Prostate gland (tissue), 2 donors: Measurements from ENCODE around the gene UMODL1. TPM values are rescaled to one million over a fixed set of nuclear protein-coding genes. Genes with fewer than 3 reads are reported as not detected.

ENCODE experiments used
- DNase-seq: peaks from one replicate; pipeline ENCODE4 v3.0.0-alpha.2; 2019; ENCODE audit warnings: low spot score
- H3K27ac ChIP-seq, 2 donors: fragments of 200-600 bp; sonication (generic); 2 replicates each; pipeline ENCODE4 v1.5.1; 2017 to 2019
- H3K27me3 ChIP-seq: fragments of 200-600 bp; sonication (generic); replicated peaks from 2 replicates; pipeline ENCODE4 v1.5.1; 2019; ENCODE audit not compliant: insufficient read depth
- H3K36me3 ChIP-seq, 2 donors: fragments of 200-600 bp; sonication (generic); 1 replicate in 1 of 2; 2 replicates in 1 of 2; pipeline versions ENCODE4 v1.5.1 to v1.8.1; 2017 to 2019
- H3K4me1 ChIP-seq: fragments of 200-600 bp; sonication (generic); replicated peaks from 2 replicates; pipeline ENCODE4 v1.5.1; 2019
- H3K4me3 ChIP-seq, 2 donors: fragments of 200-600 bp; sonication (generic); 2 replicates each; pipeline ENCODE4 v1.5.1; 2017 to 2019
- H3K9me3 ChIP-seq: fragments of 200-600 bp; sonication (generic); 2 replicates; pipeline ENCODE4 v1.5.1; 2017
- POLR2A ChIP-seq: fragments of 450-650 bp; IDR thresholded peaks from one replicate; pipeline ENCODE4 v1.6.1; 2016; ENCODE audit warnings: antibody characterized with exemption, mild to moderate bottlenecking
- POLR2AphosphoS5 ChIP-seq: sonication (generic); formaldehyde crosslinking; IDR thresholded peaks from one replicate; pipeline ENCODE4 v1.6.1; 2017; ENCODE audit warnings: antibody characterized with exemption
- WGBS: methylation state at CpG from one replicate; pipeline ENCODE4 v1.1.5; 2018; 5-methylcytosine and 5-hydroxymethylcytosine counted together
- intact Hi-C: fragments of 100-400 bp; cut with DNase I; formaldehyde crosslinking; loops from one replicate; pipeline ENCODE4 v1.14.2; 2022
- total RNA-seq, 2 donors: library from RNA; depleted of rRNA; stranded (reverse); fragments of >200 nt; gene quantifications; one replicate each; pipeline ENCODE4 v1.1.0, GENCODE V29; 2016
- TF ChIP-seq, protein P1 (sequence below), 4 experiments: fragments of 200-600 bp in 2 of 4; fragments of 450-650 bp in 2 of 4; sonication (generic) in 2 of 4; IDR thresholded peaks; 1 replicate in 3 of 4; 2 replicates in 1 of 4; pipeline ENCODE4 v1.5.1; 2016 to 2019; ENCODE audit warnings: antibody characterized with exemption in 4 of 4, mild to moderate bottlenecking in 2 of 4, moderate library complexity in 2 of 4

The UMODL1 gene
- total RNA-seq, 2 donors from 2014 or later: 0.14 to 0.57 TPM

DNA sequence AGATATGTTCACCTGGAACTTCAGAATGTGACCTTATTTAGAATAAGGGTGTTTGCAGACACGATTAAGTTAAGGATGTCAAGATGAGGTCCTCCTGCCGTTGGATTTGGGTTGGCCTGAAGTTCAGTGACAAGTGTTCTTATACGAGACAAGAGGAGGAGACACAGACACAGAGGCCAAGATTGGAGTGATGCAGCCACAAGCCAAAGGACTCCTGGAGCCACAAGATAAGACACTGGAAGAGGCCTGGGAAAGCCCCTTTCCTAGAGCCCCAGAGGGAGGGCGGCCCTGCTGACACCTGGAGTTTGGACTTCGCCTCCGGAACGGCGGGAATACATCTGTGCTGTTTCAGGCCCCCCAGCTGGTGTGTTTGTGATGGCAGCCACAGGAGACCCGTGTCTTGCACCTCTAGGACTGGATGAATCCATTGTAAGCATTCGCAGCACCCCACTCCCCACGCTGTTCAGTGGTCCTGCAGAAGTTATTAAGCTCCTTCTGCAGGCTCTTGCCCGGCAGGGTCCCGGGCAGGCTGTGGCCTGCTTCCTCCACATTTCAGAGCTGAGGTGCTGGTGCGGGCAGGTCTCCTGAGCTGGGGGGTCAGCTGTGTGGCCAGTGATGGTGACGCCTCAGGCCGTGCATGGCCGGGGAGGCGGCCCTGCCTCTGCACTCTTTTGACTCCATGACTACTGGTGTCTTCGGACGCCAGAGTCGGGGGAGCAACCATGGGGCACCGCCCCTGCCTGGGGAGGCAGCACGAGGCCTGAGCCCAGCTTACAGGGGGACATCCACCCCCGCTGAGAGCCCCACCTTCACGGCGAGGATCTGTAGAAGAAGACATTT is 34.6 kb downstream of the UMODL1 start:
- intact Hi-C loops: no loop called here
- 91% methylated on average over 26 of the region's 26 CpGs for WGBS
- no peak overlapping the region for H3K27ac ChIP-seq
- H3K9me3 ChIP-seq: no peaks in the 10 kb centered on the region
- H3K4me1 ChIP-seq: no peaks in the 10 kb centered on the region
- no peak overlapping the region for H3K4me3 ChIP-seq
- TF ChIP-seq POLR2AphosphoS5 (no peak), POLR2A (no peak)
- no peaks in the 10 kb centered on the region for H3K27me3 ChIP-seq
- DNase-seq: no peak
- H3K36me3 ChIP-seq: no peaks in the 10 kb centered on the region

DNA sequence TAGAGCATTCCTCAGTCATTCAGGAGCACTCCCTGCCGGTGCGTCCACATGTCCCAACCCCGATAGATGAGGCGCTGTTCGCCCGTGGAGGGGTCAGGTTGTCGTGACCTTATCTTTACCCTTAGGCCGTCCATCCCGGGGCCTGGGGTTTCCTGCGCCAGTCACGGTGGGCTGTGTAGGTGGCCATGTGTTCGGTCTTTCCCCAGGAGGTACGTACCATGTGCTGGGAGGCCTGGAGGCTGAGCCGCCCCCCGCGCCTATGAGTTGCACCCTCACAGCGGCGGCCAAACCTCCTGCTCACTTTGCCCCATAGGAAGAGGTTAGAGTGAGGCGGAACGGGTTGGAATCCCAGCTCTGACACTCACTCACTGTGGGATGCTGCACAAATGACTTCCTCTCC is 35.3 kb downstream of the UMODL1 start:
- 86% methylated on average over 20 of the region's 20 CpGs for WGBS
- intact Hi-C loops: no loop called here
- Histone ChIP-seq H3K27me3 (no peaks in the 10 kb centered on the region), H3K4me1 (no peaks in the 10 kb centered on the region), H3K36me3 (no peaks in the 10 kb centered on the region), H3K27ac (no peak overlapping the region), H3K9me3 (no peaks in the 10 kb centered on the region), H3K4me3 (no peak overlapping the region)
- DNase-seq: no peak
- no peak for TF ChIP-seq POLR2AphosphoS5
- TF ChIP-seq POLR2A: no peak
- TF ChIP-seq, protein P1, sequence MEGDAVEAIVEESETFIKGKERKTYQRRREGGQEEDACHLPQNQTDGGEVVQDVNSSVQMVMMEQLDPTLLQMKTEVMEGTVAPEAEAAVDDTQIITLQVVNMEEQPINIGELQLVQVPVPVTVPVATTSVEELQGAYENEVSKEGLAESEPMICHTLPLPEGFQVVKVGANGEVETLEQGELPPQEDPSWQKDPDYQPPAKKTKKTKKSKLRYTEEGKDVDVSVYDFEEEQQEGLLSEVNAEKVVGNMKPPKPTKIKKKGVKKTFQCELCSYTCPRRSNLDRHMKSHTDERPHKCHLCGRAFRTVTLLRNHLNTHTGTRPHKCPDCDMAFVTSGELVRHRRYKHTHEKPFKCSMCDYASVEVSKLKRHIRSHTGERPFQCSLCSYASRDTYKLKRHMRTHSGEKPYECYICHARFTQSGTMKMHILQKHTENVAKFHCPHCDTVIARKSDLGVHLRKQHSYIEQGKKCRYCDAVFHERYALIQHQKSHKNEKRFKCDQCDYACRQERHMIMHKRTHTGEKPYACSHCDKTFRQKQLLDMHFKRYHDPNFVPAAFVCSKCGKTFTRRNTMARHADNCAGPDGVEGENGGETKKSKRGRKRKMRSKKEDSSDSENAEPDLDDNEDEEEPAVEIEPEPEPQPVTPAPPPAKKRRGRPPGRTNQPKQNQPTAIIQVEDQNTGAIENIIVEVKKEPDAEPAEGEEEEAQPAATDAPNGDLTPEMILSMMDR (IDR thresholded peaks at IDR 0.05): no peak

DNA sequence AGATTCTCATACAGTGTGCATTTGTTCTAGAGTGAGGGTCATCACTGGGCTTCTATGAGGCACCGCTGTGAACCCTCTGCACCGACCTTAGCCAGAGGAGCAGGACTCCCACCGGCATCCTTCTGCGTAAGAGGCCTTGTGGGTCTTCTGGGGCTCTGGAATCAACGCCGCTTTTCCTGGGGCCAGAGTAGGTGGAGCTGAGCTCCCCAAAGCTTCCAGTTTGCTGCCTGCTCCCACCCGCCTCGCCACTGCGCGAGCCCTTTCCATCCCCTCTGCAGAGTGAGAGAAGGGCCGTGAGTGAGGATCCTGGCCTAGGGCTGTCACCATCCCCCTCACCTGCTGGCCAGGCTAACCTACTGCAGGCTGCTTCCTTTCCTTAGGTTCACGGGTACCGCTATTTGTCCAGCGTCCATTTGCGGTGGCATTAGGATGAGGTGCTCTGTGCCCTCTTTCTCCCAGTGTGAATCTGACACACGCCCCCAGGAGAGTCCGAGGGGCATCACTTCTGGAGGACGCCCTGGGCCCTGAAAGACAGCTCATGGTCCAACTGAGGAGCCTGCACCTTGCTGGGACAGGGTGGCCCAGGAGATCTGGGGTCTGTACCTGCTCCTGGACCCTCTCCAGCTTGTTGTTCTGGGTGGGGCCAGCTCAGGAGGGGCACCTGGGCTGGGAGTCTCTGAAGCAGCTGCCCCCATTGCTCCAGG is 36.2 kb downstream of the UMODL1 start:
- Histone ChIP-seq H3K4me3 (no peak overlapping the region), H3K9me3 (no peaks in the 10 kb centered on the region), H3K27me3 (no peaks in the 10 kb centered on the region), H3K27ac (no peak overlapping the region), H3K36me3 (no peaks in the 10 kb centered on the region), H3K4me1 (no peaks in the 10 kb centered on the region)
- WGBS: 91% methylated on average over 18 of the region's 18 CpGs
- no peak for DNase-seq
- intact Hi-C loops: no loop called here
- no peak for TF ChIP-seq POLR2A
- TF ChIP-seq POLR2AphosphoS5: no peak
- TF ChIP-seq, protein P1 (IDR thresholded peaks at IDR 0.05): no peak

DNA sequence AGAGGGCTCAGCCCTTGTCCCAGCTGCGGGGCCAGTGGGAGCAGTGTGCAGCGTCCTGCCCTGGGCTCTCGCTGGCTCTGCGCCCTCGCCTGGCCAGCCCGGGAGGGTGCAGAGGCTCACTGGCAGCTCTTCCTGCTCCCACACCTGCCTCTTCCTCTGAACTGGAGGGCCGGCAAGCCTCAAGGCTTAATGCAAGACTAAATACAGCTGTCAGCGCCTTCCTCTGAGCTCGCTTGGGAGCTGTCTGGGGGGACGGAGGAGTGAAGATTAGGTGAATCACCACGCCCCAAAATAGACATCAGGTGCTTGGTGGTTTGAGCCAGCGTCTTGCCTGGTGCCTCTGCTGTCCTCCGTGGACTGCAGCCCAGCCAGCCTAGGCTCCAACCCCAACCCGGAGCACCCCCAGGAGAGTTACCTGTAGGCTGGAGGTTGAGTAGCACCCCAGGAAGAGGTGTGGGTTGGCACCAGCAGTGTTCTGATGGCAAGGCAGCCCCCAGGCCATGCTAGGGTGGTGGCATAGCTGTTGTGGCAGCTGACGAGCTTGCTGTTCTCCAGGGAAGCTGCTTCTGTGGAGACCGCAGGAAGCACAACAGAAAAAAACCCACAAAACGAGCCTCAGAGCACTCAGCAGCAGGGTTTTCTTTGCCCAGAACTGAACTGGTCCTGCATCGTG is 36.9 kb downstream of the UMODL1 start:
- intact Hi-C loops: no loop called here
- no peak overlapping the region for H3K27ac ChIP-seq
- TF ChIP-seq POLR2A (no peak), POLR2AphosphoS5 (peak; percentile 49)
- TF ChIP-seq, protein P1 (IDR thresholded peaks at IDR 0.05): peak in 3 of 4 experiments; percentile 47 to 88 (median 62)
- H3K27me3 ChIP-seq: no peaks in the 10 kb centered on the region
- no peak overlapping the region for H3K4me3 ChIP-seq
- H3K9me3 ChIP-seq: no peaks in the 10 kb centered on the region
- no peaks in the 10 kb centered on the region for H3K4me1 ChIP-seq
- WGBS: 35% methylated on average over 17 of the region's 18 CpGs
- H3K36me3 ChIP-seq: no peaks in the 10 kb centered on the region
- peak; percentile 64 for DNase-seq
